Prostate gland (tissue), 2 donors: Measurements from ENCODE around the gene ULK2. TPM values are rescaled to one million over a fixed set of nuclear protein-coding genes. Genes with fewer than 3 reads are reported as not detected.

Experiments
- DNase-seq: peaks from one replicate; pipeline ENCODE4 v3.0.0-alpha.2; 2019; ENCODE audit warnings: low spot score
- H3K27ac ChIP-seq, 2 donors: fragments of 200-600 bp; sonication (generic); 2 replicates each; pipeline ENCODE4 v1.5.1; 2017 to 2019
- H3K27me3 ChIP-seq: fragments of 200-600 bp; sonication (generic); replicated peaks from 2 replicates; pipeline ENCODE4 v1.5.1; 2019; ENCODE audit not compliant: insufficient read depth
- H3K36me3 ChIP-seq, 2 donors: fragments of 200-600 bp; sonication (generic); 1 replicate in 1 of 2; 2 replicates in 1 of 2; pipeline versions ENCODE4 v1.5.1 to v1.8.1; 2017 to 2019
- H3K4me1 ChIP-seq: fragments of 200-600 bp; sonication (generic); replicated peaks from 2 replicates; pipeline ENCODE4 v1.5.1; 2019
- H3K4me3 ChIP-seq, 2 donors: fragments of 200-600 bp; sonication (generic); 2 replicates each; pipeline ENCODE4 v1.5.1; 2017 to 2019
- H3K9me3 ChIP-seq: fragments of 200-600 bp; sonication (generic); 2 replicates; pipeline ENCODE4 v1.5.1; 2017
- CTCF ChIP-seq, 4 experiments: fragments of 200-600 bp in 2 of 4; fragments of 450-650 bp in 2 of 4; sonication (generic) in 2 of 4; IDR thresholded peaks; 1 replicate in 3 of 4; 2 replicates in 1 of 4; pipeline ENCODE4 v1.5.1; 2016 to 2019; ENCODE audit warnings: antibody characterized with exemption in 4 of 4, mild to moderate bottlenecking in 2 of 4, moderate library complexity in 2 of 4
- POLR2A ChIP-seq: fragments of 450-650 bp; IDR thresholded peaks from one replicate; pipeline ENCODE4 v1.6.1; 2016; ENCODE audit warnings: antibody characterized with exemption, mild to moderate bottlenecking
- POLR2AphosphoS5 ChIP-seq: sonication (generic); formaldehyde crosslinking; IDR thresholded peaks from one replicate; pipeline ENCODE4 v1.6.1; 2017; ENCODE audit warnings: antibody characterized with exemption
- WGBS: methylation state at CpG from one replicate; pipeline ENCODE4 v1.1.5; 2018; 5-methylcytosine and 5-hydroxymethylcytosine counted together
- intact Hi-C: fragments of 100-400 bp; cut with DNase I; formaldehyde crosslinking; loops from one replicate; pipeline ENCODE4 v1.14.2; 2022
- total RNA-seq, 2 donors: library from RNA; depleted of rRNA; stranded (reverse); fragments of >200 nt; gene quantifications; one replicate each; pipeline ENCODE4 v1.1.0, GENCODE V29; 2016

The ULK2 gene
- total RNA-seq, 2 donors from 2014 or later = 15.9 to 44.4 TPM

DNA sequence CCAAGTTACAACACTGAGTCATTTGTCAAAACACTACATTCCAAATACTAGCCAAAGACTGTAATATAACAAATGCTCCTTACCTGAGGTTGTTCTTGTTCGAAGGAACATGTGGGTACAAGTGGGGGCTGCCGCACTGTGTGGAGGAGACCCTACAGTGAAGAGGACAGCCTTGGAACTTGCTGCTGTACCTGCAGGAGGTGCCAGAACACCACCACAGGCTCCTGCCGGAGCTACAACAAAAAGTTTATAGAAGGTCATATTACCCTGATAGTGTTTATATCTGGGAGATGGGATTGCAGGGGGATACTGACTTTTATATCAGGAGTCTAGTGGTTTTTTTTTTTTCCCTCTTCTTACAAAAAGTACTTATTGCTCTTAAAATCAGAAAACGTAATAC lies 81.9 kb downstream of the ULK2 start:
- WGBS = 51% methylated on average over 4 of the region's 4 CpGs
- H3K4me3 ChIP-seq = no peak overlapping the region
- H3K36me3 ChIP-seq = no peaks in the 10 kb centered on the region
- no peaks in the 10 kb centered on the region for H3K4me1 ChIP-seq
- no peaks in the 10 kb centered on the region for H3K9me3 ChIP-seq
- no peaks in the 10 kb centered on the region for H3K27me3 ChIP-seq
- TF ChIP-seq CTCF (IDR thresholded peaks at IDR 0.05) (no peak), POLR2AphosphoS5 (no peak), POLR2A (no peak)
- DNase-seq = no peak
- no peak overlapping the region for H3K27ac ChIP-seq
- intact Hi-C loops = no loop called here

DNA sequence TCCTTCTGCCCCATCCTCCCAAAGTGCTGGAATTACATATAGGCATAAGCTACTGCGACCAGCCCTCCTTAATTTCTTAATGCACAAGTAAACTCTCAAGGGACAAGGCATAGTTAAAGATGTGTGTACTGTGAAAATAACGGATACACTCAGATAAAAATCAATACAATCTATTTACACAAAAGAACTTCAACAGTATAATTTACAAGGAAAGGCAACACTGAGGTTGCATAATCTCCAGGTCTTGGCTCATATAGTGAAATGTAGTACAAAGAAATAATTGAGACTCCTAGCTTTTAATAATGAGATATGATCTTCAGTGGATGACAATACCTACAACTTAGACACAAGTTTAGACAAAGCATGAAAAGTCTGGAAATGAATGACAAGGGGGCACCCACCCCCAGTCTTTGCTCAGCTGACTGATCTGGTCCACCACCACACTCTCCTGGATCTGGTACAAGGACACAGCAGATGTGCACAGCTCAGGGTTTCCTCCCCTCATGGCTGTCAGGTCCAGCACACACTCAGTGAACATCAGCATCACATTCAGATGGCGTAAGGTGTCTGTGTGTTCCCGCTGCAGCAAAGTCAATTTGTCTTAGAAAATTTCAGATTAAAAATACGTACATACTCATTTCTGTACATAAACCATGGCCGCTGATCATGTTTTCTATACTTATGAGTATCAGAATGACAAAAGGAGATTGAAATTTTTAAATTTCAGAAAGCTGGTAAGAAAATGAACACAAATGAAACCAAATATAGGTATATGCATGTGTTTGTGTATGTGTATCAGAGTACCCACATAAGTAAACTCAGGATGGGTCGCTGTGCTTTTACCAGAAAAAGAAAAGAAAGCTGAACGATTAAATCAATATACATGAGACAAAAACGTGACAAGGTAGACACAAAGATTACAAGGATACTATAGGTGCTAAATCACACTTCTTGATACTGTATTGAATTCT lies 86.0 kb downstream of the ULK2 start:
- peak; percentile 84 for TF ChIP-seq POLR2AphosphoS5
- no peak for TF ChIP-seq POLR2A
- no peak for TF ChIP-seq CTCF (IDR thresholded peaks at IDR 0.05)
- Histone ChIP-seq H3K27me3 (no peaks in the 10 kb centered on the region), H3K9me3 (no peaks in the 10 kb centered on the region), H3K27ac (no peak overlapping the region), H3K4me3 (no peak overlapping the region), H3K4me1 (no peaks in the 10 kb centered on the region), H3K36me3 (no peaks in the 10 kb centered on the region)
- intact Hi-C loops = no loop called here
- WGBS = 73% methylated on average over 9 of the region's 9 CpGs
- DNase-seq = peak; percentile 65

- no peaks in the 10 kb centered on the region for H3K27me3 ChIP-seq
- TF ChIP-seq CTCF (IDR thresholded peaks at IDR 0.05) (no peak), POLR2AphosphoS5 (no peak), POLR2A (no peak)
- H3K4me3 ChIP-seq = no peak overlapping the region
- intact Hi-C loops = no loop called here
- H3K4me1 ChIP-seq = no peaks in the 10 kb centered on the region
- DNase-seq = no peak
- H3K27ac ChIP-seq = no peak overlapping the region
- H3K9me3 ChIP-seq = no peaks in the 10 kb centered on the region
- no peaks in the 10 kb centered on the region for H3K36me3 ChIP-seq
- 91% methylated on average over 4 of the region's 4 CpGs for WGBS
Measured at GRCh38 chr17:19780846-19781245, 86.9 kb downstream of the ULK2 start.

DNA sequence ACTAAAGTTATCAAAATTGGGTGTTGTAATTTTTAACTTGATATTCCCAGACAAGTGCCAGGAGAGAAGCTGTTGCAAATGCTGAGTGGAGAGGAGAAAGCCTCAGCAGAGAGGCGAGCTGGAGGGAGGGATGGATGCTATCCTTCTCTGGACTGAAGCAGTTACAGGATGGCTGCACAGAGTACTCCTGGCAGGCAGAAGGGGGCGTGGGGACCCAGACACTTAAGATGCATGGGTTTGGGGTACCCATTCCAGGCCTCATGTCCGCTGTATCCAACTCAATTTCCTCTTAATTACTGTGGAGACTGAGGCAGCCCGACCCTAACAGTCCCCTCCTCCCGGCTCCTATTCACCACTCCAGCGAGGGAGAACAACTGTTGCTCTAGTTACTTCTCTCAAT lies 94.2 kb downstream of the ULK2 start:
- no peaks in the 10 kb centered on the region for H3K4me1 ChIP-seq
- no peaks in the 10 kb centered on the region for H3K36me3 ChIP-seq
- no peak overlapping the region for H3K4me3 ChIP-seq
- H3K27ac ChIP-seq = no peak overlapping the region
- 96% methylated on average over 6 of the region's 6 CpGs for whole genome bisulfite sequencing
- TF ChIP-seq POLR2AphosphoS5 (no peak), CTCF (IDR thresholded peaks at IDR 0.05) (no peak), POLR2A (no peak)
- intact Hi-C loops = no loop called here
- no peaks in the 10 kb centered on the region for H3K9me3 ChIP-seq
- no peaks in the 10 kb centered on the region for H3K27me3 ChIP-seq
- DNase-seq = no peak
